ENCODE data around the gene SLITRK5. TPM values are rescaled to one million over a fixed set of nuclear protein-coding genes. Genes with fewer than 3 reads are reported as not detected.

Gene SLITRK5
- total and polyA plus RNA-seq, 9 of the 15 experiments (the other 6 are each of a cell fraction or from before 2014, with no cell fraction given): under 0.01 TPM; not detected in 8

DNA sequence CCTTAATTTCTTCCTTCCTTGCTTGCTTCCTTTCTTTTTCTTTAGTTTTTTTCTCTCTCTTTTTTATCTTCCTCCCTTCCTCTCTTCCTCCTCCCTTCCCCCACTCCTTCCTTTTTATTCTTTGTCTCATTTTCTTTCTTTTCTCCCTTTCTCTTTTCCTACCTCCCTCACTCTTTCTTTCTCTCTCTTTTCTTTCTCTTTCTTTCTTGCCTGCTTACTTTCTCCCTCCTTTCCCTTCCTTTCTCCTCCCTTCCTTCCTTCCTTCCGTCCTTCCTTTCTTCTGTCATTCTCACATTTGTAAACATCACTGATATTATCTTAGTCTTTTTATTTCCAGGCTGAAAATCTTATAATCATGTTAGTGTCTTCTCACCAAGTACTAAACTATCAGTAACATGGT lies 38.8 kb downstream of the SLITRK5 start (continued):
- TF ChIP-seq MED1 (CRISPR knock-in tag; IDR thresholded peaks at IDR 0.05; ENCODE audit: borderline replicate concordance): no peak
- TF ChIP-seq CEBPG (CRISPR knock-in tag; IDR thresholded peaks at IDR 0.05): no peak
- TF ChIP-seq CEBPG (tag; conservative IDR thresholded peaks at IDR 0.05 in 1 of 2, IDR thresholded peaks at IDR 0.05 in 1 of 2): no peak

DNA sequence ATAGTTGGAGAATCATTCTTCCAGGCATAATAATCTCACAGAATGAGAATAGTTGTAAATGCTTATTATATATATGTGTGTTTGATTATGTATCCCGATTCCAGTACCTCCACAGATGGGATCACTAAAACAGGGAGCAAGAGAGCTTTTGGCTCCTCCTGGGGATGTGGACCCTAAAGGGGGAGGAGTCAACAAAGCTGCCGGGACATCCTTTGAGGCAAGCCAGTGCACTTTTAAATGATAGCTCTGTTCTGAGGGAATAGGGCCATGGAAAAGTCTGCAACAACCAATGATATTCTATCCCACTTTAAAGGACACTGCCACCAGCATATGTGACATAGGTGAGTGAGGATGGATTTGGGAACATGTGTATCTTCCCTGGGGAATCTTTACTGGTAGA lies 40.8 kb downstream of the SLITRK5 start:
- no peak for FAIRE-seq
- intact Hi-C loops (cut with micrococcal nuclease) (no loop called here), in situ Hi-C loops (cut with MboI) (no loop called here)
- Histone ChIP-seq H3K9me1 (ENCODE audit: control insufficient read depth, insufficient read depth, low read length) (no peaks in the 10 kb centered on the region), H3K9me3 (replicated peaks; ENCODE audit: control insufficient read depth, insufficient read depth, low read depth, low read length) (no peaks in the 10 kb centered on the region), H4K20me1 (replicated peaks; ENCODE audit: control insufficient read depth, insufficient read depth, low read length) (no peaks in the 10 kb centered on the region), H2AFZ (ENCODE audit: low read depth, low read length) (no peak overlapping the region), H3K36me3 (ENCODE audit: control insufficient read depth, insufficient read depth, low read length) (no peaks in the 10 kb centered on the region), H3K27me3 (ENCODE audit: control insufficient read depth in 2 of 2, insufficient read depth in 2 of 2, low read length in 2 of 2) (no peaks in the 10 kb centered on the region), H3K9ac (ENCODE audit: insufficient read depth in 1 of 2, low read depth in 2 of 2, low read length in 2 of 2) (no peak overlapping the region), H3K79me2 (ENCODE audit: control insufficient read depth, insufficient read depth, low read length) (no peaks in the 10 kb centered on the region), H3K27ac (ENCODE audit: extremely low read depth, low read depth, low read length) (no peak overlapping the region), H3K4me2 (ENCODE audit: insufficient read depth, low read length) (no peak overlapping the region), H3K4me3 (no peak overlapping the region), H3K4me1 (replicated peaks in 1 of 2; ENCODE audit: control insufficient read depth in 2 of 2, insufficient read depth in 2 of 2, low read length in 2 of 2) (no peaks in the 10 kb centered on the region)
- BruUV-seq (replicated peaks): no TSS peak
- no peak for DNase-seq (ENCODE audit: extremely low read depth in 1 of 4, low spot score in 3 of 4)
- ChIA-PET POLR2A (no interaction called here), CTCF (ENCODE audit: low intra/inter-chr PET ratio) (no interaction called here)
- WGBS (ENCODE audit: insufficient coverage, low coverage, missing lambda C conversion rate): 0% methylated on average over 2 of the region's 2 CpGs
- no peak for TF ChIP-seq ZNF707 (CRISPR knock-in tag; conservative IDR thresholded peaks at IDR 0.05)
- TF ChIP-seq TCF3 (CRISPR knock-in tag; IDR thresholded peaks at IDR 0.05): no peak
- no peak for TF ChIP-seq RAD21 (CRISPR knock-in tag; conservative IDR thresholded peaks at IDR 0.05 in 1 of 2, IDR thresholded peaks at IDR 0.05 in 1 of 2)
- no peak for TF ChIP-seq ZZZ3 (IDR thresholded peaks at IDR 0.05)
- no peak for TF ChIP-seq GABPB2 (CRISPR knock-in tag; conservative IDR thresholded peaks at IDR 0.05)
- no peak for TF ChIP-seq ZNF133 (CRISPR knock-in tag; IDR thresholded peaks at IDR 0.05)
- TF ChIP-seq SMAD4 (CRISPR knock-in tag; conservative IDR thresholded peaks at IDR 0.05): no peak
- TF ChIP-seq, protein P1, sequence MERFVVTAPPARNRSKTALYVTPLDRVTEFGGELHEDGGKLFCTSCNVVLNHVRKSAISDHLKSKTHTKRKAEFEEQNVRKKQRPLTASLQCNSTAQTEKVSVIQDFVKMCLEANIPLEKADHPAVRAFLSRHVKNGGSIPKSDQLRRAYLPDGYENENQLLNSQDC (CRISPR knock-in tag; IDR thresholded peaks at IDR 0.05): no peak
- TF ChIP-seq MYBL2 (IDR thresholded peaks at IDR 0.05; ENCODE audit: low read depth): no peak
- TF ChIP-seq MYBL2 (CRISPR knock-in tag; IDR thresholded peaks at IDR 0.05; ENCODE audit: borderline replicate concordance): no peak
- no peak for ATAC-seq
